NCI-H1694 (cell line): ENCODE data around the gene SEZ6.

ENCODE experiments used
- DNase-seq: peaks from one replicate; lab custom pipeline; 2025; lab: John Stamatoyannopoulos, UW

The SEZ6 gene

GRCh38 chr17:29000973-29001372 lies 4.9 kb downstream of the SEZ6 start:
- DNase-seq: no peak

GRCh38 chr17:28999206-28999605 lies 6.6 kb downstream of the SEZ6 start:
- DNase-seq: peak; percentile 59

GRCh38 chr17:28997806-28998205 lies 8.0 kb downstream of the SEZ6 start:
- no peak for DNase-seq

GRCh38 chr17:28996554-28997096 lies 9.2 kb downstream of the SEZ6 start:
- DNase-seq: no peak

- no peak for DNase-seq
Observed at GRCh38 chr17:28993645-28994426, 12.0 kb downstream of the SEZ6 start.

- DNase-seq: no peak
Observed at GRCh38 chr17:28992625-28993600, 12.9 kb downstream of the SEZ6 start.

- DNase-seq: no peak
Observed at GRCh38 chr17:28992185-28992584, 13.6 kb downstream of the SEZ6 start.

DNA sequence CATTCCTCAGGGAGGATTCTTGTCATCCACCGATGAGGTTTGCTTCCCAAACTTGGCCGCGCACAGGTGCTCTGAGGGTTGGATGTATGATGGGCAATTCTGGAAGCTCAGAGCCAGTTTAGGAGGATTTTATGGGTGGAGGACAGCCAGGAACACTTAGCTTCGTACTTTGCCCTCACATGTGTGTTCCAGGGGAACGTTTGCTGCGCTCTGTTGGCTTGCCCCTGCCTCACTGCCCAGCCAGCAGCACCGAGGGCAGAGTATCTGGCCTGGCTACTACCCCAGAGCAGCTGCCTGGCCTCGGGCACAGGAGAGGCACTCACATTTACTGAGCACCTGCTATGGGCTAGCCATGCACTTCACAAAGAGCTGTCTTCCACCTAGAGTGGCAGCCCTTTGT lies 14.1 kb downstream of the SEZ6 start:
- DNase-seq: no peak

GRCh38 chr17:28989028-28989427 lies 16.8 kb downstream of the SEZ6 start:
- DNase-seq: peak; percentile 27

DNA sequence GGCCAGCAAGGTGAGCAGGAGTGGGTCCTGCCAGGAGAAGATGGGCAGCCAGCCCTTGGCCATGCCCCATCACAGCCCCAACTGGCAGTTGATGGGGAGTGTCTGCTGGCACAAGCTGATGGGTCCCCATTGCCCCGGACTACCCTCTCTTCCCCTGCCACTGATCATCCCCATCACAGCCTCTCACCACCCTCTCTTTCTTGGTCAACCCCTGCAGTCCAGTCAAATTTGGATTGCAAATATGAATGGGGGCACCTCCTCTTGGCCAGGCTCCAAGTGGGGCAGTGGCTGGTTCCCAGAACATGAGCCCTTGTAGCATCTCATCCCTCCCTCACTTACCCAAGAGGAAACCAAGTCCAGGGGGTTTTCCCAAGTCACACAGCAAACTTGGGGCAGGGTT lies 17.4 kb downstream of the SEZ6 start:
- no peak for DNase-seq

GRCh38 chr17:28986714-28987655 lies 18.8 kb downstream of the SEZ6 start:
- DNase-seq: no peak

DNA sequence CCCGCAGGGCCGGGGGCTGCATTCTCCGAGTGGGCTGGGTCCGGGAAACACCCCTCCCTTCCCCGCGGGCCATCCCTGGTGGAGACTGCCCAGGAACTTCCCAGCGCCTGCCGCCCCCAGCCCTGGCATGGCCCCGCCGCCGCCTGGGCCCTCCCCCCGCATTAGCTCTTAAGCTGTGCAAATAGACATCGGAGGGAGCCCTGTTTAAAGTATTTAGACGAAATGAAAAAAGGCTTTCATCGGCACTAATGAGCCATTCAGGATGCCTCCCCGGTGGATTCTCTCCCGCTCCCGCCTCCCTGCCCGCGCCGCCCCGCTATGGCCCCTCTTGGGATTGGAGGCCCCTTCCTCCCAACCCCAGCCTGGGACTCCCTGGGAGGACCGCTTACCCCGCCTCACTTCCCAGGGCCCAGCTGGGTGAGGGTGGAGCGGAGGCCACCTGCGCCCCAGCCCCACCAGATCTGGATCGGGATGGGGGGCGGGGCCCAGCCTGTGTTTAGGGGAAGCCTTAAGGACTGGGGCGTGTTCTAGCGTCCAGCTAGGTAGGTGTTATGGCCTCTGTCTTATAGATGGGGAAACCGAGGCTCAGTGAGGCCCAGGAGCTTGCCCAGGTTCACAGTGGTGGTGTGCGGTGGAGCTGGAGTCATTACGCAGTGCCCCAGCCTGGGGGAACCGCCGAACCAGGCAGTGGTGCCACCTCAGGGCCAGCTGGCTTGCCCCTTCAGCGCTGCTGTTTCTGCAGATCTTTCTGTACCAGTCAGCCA lies 19.7 kb downstream of the SEZ6 start:
- DNase-seq: peak; percentile 55

GRCh38 chr17:28983286-28984230 lies 22.3 kb downstream of the SEZ6 start:
- DNase-seq: peak; percentile 96

DNA sequence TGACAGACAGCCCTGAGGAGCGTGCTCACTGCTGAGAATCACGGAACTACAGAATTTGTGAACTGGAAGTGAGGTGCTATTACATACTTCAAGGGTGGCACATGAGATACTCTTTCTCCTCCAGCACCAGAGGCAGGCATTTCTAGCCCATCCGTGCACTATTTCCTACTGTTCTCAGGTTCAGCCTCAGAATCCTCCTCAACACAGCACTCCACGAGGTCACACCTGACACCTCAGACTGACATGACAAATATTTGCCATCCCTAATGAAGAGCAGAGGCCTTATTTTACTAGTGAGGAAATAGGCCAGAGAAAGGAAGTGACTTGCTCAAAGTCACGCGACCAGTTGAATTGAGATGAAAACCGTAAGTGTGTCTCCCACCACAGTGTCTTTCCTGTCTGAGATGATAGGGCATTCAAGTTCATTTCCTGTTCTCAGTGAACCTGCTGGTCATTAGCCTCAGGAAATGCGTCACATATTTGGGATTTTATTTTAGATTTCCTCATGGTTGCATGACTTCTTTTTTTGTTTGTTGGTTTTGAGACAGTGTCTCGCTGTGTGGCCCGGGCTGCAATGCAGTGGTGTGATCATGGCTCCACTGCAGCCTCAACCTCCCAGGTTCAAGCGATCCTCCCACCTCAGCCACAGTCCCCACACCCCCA lies 23.6 kb downstream of the SEZ6 start:
- DNase-seq: no peak

DNA sequence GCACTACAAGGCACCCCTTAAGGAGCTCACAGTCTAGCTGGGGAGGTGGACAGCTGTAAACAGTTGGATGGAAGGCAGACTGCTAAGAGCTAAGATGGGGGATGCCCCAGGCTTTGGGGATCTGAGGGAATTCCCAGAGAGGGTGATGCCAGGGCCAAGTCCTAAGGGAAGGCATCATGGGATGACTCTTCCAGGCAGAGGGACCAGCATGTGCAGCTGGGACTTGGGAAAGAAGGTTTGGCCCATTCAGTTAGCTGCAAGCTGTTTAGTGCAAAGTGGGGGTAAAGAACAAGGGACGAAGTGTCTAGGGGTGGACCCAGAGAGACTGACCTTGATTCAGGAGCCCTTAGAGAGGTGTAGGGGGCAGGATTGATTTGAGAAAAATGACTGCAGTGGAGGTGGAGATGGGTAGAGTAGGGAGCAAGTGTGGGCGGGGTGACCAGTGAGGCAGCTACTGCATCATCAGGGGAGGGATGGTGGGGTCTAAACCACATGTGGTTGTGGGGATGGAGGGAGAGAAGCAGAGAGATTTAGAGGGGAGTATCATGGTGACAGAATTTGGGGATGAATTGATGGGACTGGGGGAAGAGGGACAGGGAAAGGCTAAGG lies 27.4 kb downstream of the SEZ6 start:
- DNase-seq: no peak

GRCh38 chr17:28977659-28978355 lies 28.0 kb downstream of the SEZ6 start:
- DNase-seq: no peak

DNA sequence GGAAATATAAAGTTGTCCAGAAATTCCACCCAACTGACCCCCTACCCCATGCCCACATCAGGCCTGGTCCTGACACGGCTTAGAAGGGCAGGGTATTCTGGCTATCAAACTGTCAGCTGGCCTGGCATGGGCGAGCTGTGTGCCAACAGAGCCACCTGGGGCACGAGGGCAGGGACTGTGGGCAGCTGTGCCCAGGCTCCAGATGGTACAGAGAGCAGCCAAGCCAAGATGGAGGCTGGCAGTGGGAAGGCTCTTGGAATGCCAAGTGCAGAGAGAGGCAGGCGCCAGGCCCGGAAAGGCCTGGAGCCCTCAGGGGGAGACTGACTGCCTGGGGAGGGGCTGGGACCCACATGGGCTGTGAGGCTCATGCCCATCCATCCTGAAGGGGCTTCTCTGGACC lies 30.2 kb downstream of the SEZ6 start:
- no peak for DNase-seq

- no peak for DNase-seq
Observed at GRCh38 chr17:28975031-28975430, 30.8 kb downstream of the SEZ6 start.
